ENCODE data around the gene DHX32. TPM values are rescaled to one million over a fixed set of nuclear protein-coding genes. Genes with fewer than 3 reads are reported as not detected.
"Not testable (repeated sequence)": the region's sequence is repeated elsewhere in the genome, so short reads cannot be mapped to it uniquely, and the experiment has no call there.

The DHX32 gene
- total RNA-seq, 1 experiment from 2014 or later: 47.2 TPM

DNA sequence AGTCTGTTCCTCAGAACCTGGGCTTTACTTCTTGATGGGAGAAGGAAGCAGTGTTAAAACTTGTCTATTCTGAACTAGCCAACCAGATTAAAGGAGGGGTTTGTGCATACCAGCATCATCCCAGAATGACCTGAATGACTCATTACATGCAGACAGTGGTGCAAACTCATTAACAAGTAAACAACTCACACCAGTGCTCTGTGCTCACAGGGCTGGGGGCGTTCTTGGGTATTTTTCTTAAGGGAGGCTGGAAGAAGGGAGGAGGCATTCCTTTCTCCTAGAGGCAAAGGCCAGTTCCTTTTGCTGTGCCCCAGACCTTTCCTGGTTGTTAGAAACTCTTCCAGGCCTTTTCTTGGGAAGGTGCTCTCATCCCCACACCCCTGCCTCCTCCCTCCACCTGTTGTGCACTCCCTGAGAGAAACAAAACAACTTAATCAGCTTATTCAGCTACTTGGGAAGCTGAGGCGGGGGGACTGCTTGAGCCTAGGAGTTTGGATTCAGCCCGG, 22.1 kb upstream of the DHX32 start:
- in situ Hi-C loops (cut with HindIII; ENCODE audit: low pct_unique_long_range_greater_than_20kb, low sequenced_read_pairs); DNase-seq (ENCODE audit: low read depth, low spot score): not testable (repeated sequence)

GRCh38 chr10:125900963-125901362, 19.9 kb upstream of the DHX32 start:
- in situ Hi-C loops (cut with HindIII; ENCODE audit: low pct_unique_long_range_greater_than_20kb, low sequenced_read_pairs); DNase-seq (ENCODE audit: low read depth, low spot score): not testable (repeated sequence)

GRCh38 chr10:125897317-125897716, 16.2 kb upstream of the DHX32 start:
- DNase-seq (ENCODE audit: low read depth, low spot score); in situ Hi-C loops (cut with HindIII; ENCODE audit: low pct_unique_long_range_greater_than_20kb, low sequenced_read_pairs): not testable (repeated sequence)

DNA sequence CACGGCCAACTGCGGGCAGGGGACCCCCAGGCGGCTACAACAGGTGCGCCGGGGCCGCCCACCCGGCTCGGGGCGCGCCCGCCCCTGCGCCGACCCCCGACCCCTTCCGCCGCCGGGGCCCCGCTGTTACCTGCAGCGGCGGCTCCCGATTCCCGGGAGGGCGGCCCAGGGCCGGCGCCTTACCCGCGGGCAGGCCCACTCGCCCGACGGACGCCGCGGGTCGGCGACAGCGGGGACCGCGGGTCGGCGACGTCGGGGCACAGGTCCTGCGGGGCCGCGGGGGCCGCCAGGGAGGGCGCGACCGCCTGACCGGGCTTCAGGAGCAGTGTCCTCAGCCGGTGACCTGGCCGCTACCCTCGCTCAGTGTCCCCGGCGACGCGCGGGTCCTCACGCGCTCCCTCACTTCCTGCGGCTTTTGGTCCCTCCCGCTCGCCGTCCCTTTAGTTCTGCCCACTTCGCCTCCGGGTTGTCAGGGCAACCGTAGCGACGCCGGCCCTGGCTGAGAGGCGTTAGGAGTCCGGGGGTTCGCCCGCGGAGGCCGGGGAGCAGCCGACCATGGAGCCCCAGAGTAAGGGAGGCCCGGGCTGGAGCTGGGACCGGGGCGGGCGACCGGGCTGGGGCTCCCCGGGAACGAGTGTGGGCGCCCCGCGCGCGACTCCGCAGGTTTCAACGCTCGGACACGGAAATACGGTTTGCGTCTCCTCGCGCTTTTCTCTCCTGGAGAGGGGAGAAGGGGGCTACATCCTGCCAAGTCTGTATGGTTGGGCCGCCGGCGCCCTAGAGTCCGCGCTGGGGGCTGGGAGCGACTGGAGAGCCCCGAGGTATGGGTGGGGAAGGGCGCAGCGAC, 15.2 kb upstream of the DHX32 start, which contains the start of gene FANK1:
TSS of gene FANK1 (plus strand) at position 477 of the 847 bp plus-strand sequence. CDS start at position 556, 79 bp downstream.
- in situ Hi-C loops (cut with HindIII; ENCODE audit: low pct_unique_long_range_greater_than_20kb, low sequenced_read_pairs): not testable (repeated sequence)
- DNase-seq (ENCODE audit: low read depth, low spot score): peak; percentile 82

DNA sequence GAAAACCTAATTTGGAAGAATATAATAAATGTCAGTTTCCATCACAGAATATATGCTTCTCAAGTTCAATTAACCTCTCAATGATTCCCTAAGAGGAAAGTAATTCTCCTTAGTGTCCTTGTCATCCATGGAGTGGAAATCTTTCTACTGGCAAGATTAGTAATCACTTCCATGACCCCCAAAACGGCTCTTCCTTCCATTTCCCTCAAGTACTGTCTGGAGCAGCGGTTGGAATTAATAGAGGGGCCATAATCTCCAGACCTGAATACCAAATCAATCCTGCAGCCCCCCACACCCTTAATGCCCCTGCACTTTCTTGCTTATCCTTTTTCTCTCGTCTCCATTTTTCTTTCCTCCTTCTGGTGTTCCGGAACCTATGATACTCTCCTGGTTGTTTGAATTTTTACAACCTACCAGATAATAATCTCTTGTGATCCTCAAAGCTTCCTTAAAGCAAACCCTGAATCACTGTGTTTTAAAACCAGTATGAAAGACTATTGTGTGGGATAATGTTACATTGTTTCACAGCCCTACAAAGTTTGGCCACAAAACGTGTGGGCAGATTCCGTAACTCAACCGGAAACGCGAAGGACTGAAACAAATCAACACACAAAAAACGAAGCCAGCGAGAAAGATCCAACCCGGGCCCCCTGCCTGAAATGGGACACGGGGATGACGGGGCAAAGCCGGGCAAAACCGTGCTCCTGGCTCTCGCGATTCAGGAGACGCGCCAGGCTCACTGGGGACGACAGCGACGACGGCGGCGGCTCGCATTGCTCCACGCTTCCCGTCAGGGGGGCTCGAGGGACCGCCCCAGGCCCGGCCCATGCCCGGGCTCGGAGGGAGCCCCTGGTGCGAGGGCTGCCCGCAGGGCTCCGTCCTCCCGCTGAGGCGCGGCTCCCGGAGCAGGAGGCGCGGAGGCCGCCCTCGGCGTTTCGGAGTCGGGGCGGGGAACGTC, 14.3 kb upstream of the DHX32 start:
- in situ Hi-C loops (cut with HindIII; ENCODE audit: low pct_unique_long_range_greater_than_20kb, low sequenced_read_pairs): not testable (repeated sequence)
- DNase-seq (ENCODE audit: low read depth, low spot score): peak; percentile 51

DNA sequence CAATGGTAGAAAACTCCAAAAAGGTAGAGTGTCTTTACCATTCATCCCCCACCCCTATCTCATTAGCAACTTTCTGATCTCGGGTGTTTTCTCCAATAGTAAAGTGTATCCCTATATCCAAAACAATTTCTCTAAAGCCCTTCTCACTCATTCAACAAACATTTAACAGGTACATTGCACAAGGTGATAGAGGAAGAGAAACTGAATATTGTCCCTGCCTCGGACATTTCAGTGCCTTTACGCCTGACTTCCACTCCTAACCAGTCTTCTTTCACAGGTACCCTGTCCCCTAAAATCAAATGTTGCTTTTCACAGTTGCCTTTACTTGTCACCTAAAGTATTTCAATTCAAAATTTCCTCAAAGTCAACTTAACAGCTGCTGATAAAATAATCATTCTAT, 13.1 kb upstream of the DHX32 start:
- DNase-seq (ENCODE audit: low read depth, low spot score); in situ Hi-C loops (cut with HindIII; ENCODE audit: low pct_unique_long_range_greater_than_20kb, low sequenced_read_pairs): not testable (repeated sequence)

DNA sequence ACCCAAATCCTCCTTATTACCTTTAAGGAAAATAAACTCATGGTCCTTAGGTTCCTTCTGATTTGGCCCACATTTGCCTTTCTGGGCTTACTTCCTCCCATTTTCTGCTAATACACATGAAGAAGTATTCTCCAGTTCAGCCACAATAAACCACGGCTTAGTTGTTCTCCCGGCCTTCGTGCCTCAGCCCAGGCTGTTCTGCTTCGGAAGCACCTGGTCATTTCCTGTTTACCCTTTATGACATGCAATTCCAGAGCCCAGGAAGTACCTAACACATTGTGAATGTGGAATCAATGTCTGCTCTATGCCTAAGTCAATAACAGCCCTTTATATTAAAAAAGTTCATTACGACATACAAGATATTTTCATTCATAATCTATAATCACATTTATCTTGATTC, 11.3 kb upstream of the DHX32 start:
- DNase-seq (ENCODE audit: low read depth, low spot score); in situ Hi-C loops (cut with HindIII; ENCODE audit: low pct_unique_long_range_greater_than_20kb, low sequenced_read_pairs): not testable (repeated sequence)

DNA sequence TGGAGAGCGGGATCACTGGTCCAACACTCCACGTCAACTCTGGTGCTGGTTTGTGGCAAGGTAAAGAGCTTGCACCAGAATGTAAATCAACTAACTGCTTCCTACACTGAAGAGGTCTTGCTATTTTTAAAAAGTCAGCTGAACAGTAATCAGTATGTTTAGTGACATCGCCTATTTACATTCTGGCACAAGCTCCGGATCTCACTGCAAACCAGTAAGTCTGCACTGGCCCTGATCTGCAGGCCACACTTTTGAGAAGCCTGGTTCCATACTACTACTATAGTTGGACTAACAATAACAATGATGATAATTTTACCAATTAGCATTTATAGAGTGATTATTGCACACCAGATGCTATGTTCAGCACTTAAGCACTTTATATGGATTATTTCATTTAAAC, 8.3 kb upstream of the DHX32 start:
- DNase-seq (ENCODE audit: low read depth, low spot score); in situ Hi-C loops (cut with HindIII; ENCODE audit: low pct_unique_long_range_greater_than_20kb, low sequenced_read_pairs): not testable (repeated sequence)

DNA sequence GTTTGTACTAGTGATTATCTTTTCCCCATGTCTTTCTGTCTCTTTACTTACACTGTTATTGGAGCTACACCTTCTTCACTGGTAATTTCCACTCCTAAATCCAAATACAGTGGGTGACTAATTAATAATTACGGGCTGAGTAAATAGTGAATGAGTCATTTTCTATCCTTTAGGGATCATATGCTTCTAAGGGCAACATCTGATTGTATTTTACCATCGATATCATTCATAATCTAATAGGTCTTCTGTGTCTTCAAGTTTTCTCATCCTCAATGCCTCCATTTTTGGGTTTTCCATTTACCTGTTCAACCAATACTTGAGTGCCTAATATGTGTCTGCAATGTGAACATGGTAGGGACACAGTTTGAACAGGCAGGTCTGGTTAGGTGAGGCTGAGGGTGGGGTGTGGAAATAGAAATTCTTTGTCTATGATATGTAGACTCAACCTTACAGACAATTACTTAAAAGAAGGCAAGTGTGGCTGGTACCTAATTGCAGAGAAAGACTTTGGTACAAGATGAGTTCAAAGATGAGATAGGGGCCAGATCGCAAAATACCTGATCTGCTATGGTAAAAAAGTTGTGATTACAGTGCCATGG, 5.9 kb upstream of the DHX32 start:
- no peak for DNase-seq (ENCODE audit: low read depth, low spot score)

DNA sequence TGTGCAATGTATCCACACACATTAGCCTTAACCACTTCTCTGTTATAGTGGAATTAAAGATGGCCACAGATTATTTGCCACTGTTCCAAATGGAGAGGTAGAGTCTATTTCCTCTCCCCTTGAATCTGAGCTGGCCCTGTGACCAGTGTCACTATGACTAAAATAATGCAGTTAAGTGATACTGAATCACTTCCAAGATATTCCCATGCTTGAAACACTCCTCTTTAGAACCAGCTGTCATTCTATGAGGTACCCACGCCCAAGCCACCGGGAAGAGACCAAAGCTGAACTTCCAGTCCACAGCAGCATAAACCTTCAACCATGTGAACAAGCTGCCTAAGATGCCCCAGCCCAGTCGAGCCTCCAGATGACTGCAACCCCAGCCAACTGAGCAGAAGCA, 2.1 kb upstream of the DHX32 start:
- in situ Hi-C loops (cut with HindIII; ENCODE audit: low pct_unique_long_range_greater_than_20kb, low sequenced_read_pairs): no loop called here
- no peak for DNase-seq (ENCODE audit: low read depth, low spot score)

More for the DNA sequence above, 5.9 kb upstream of the DHX32 start:
- in situ Hi-C loops (cut with HindIII; ENCODE audit: low pct_unique_long_range_greater_than_20kb, low sequenced_read_pairs): no loop called here

- in situ Hi-C loops (cut with HindIII; ENCODE audit: low pct_unique_long_range_greater_than_20kb, low sequenced_read_pairs): no loop called here
- DNase-seq (ENCODE audit: low read depth, low spot score): no peak
Measured at GRCh38 chr10:125882596-125882995, 1.5 kb upstream of the DHX32 start.

DNA sequence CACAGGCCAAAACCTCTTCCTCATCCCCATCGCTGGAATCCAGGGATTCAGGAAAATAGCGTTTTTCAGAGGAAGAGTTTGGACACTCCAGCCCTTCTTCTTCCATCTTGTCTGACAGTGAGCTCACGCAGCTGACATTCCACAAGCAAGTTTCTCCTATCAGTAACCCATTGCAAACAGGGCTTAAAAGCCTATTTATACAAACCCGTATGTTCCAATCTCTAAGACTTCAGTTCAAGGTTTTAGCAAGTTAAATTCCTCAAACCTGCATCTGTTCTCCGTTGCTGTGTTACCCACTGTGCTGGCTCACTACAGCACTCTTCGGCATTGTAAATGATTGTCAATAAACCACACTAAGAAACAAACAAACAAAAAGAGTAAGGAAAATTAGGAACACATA, 373 bp downstream of the DHX32 start:
- in situ Hi-C loops (cut with HindIII; ENCODE audit: low pct_unique_long_range_greater_than_20kb, low sequenced_read_pairs): no loop called here
- DNase-seq (ENCODE audit: low read depth, low spot score): no peak

DNA sequence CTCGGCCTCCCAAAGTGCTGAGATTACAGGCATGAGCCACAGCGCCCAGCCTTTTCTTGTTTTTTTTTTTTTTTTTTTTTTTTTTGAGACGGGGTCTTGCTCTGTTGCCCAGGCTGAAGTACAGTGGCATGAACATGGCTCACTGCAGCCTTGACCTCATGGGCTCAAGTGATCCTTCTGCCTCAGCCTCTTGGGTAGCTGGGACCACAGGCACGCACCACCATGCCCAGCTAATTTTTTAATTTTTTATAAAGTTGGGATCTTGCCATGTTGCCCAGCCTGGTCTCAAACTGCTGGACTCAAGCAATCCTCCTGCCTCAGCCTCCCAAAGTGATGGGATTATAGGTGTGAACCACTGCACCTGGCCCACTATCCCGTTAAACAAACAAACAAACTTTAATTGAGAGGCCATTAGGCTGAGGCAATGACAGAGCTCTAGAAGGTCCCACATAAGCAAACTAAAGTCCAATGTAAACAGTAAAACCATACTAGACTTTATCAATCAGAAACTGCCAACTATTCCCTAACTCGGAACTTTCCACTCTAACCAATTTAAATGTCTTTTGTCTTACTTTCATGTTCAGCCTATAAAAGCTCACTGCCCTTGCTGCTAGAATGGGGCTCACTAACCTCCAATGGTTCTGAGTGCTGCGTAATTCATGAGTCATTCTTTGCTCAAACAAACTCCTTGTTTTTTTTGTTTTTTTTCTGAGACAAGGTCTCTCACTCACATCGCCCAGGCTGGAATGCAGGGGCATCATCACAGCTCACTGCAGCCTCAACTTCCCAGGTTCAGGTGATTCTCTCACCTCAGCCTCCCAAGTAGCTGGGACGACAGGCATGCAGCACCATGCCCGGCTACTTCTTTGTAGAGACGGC, 1.9 kb downstream of the DHX32 start:
- DNase-seq (ENCODE audit: low read depth, low spot score): peak; percentile 4

GRCh38 chr10:125871338-125871737, 9.8 kb downstream of the DHX32 start:
- in situ Hi-C loops (cut with HindIII; ENCODE audit: low pct_unique_long_range_greater_than_20kb, low sequenced_read_pairs): no loop called here

More for the DNA sequence above, 1.9 kb downstream of the DHX32 start:
- in situ Hi-C loops (cut with HindIII; ENCODE audit: low pct_unique_long_range_greater_than_20kb, low sequenced_read_pairs): no loop called here

GRCh38 chr10:125868372-125868975, 12.6 kb downstream of the DHX32 start:
- DNase-seq (ENCODE audit: low read depth, low spot score): peak; percentile 65
- in situ Hi-C loops (cut with HindIII; ENCODE audit: low pct_unique_long_range_greater_than_20kb, low sequenced_read_pairs): no loop called here

More at GRCh38 chr10:125871338-125871737, 9.8 kb downstream of the DHX32 start:
- no peak for DNase-seq (ENCODE audit: low read depth, low spot score)

DNA sequence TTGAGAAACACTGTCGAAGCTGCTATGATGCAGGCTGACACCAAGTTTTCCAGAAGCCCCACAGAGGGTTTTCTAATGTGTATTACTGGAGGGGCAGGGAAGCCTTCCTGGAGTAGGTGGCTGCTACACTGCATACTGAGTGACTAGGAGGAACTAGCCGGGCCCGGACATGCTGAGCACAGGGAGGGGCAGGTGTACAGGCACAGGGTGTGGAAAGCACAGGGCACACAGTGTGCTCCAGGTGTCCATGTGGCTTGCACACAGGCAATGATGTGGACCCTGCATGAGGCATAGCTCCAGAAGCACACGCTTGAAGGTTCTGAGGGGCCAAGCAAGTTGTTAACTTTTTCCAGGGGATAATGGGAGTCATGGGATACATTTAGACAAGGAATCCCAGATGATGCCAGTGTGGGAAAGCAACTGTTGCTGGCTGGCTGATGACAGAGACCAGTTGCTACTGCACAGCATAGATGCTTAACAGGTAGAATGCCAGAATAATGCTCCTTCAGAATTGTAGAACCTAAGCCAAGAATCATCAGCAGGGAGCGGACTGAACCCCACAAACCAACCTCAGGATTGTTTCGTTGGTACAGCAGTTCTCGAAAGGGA, 14.6 kb downstream of the DHX32 start:
- in situ Hi-C loops (cut with HindIII; ENCODE audit: low pct_unique_long_range_greater_than_20kb, low sequenced_read_pairs): no loop called here

More for the DNA sequence above, 14.6 kb downstream of the DHX32 start:
- no peak for DNase-seq (ENCODE audit: low read depth, low spot score)

All from SK-MEL-5 (cell line).